ENCODE data around the gene CCDC169. TPM values are rescaled to one million over a fixed set of nuclear protein-coding genes. Genes with fewer than 3 reads are reported as not detected.

Gene CCDC169
- total and polyA plus RNA-seq, 2 of the 13 experiments (the other 11 are each of a cell fraction or from before 2014, with no cell fraction given) = 0.25 to 0.33 TPM

DNA sequence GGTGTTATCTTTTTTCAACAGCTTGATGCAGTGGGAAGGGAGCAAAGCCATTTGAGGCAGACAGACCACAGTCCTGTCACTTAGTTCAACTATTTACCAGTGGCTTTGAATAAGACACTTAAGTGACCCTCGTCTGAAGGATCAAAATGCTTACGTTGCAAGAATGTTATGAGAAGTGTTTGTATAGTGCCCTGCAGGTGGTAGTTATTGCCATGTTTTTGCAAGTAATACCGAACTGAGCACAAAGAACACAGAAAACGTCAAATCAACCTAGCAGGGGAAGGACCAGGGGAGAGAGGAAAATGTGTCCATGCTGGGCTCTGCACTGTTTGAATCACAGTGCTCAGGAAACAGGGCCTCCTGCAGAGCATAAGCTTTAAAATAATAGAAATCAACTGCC lies 86.0 kb downstream of the CCDC169 start:
- in situ Hi-C loops (cut with HindIII; ENCODE audit: extremely low pct_ligation_motif_present, low pct_unique_long_range_greater_than_20kb) = no loop called here
- Histone ChIP-seq H3K36me3 (replicated peaks in 1 of 2; ENCODE audit: control insufficient read depth in 1 of 2, insufficient read depth in 2 of 2, low read length in 2 of 2) (no peaks in the 10 kb centered on the region), H2AFZ (ENCODE audit: low read length) (no peak overlapping the region), H3K4me3 (replicated peaks in 1 of 3; ENCODE audit: insufficient read depth in 1 of 3, low read depth in 2 of 3, low read length in 3 of 3) (no peak overlapping the region), H3K9me3 (ENCODE audit: low read length) (no peaks in the 10 kb centered on the region), H3K4me2 (ENCODE audit: low read depth, low read length) (no peak overlapping the region), H3K27ac (ENCODE audit: extremely low read length, insufficient read depth, low read length) (no peak overlapping the region), H4K20me1 (ENCODE audit: insufficient read depth, low read length) (no peaks in the 10 kb centered on the region), H3K79me2 (ENCODE audit: insufficient read depth, low read length) (no peaks in the 10 kb centered on the region), H3K9ac (ENCODE audit: insufficient read depth, low read depth, low read length) (no peak overlapping the region), H3K4me1 (ENCODE audit: insufficient read depth, low read length) (no peaks in the 10 kb centered on the region), H3K27me3 (ENCODE audit: control insufficient read depth in 1 of 2, insufficient read depth in 2 of 2, low read length in 2 of 2) (peaks cover 0 to 15% of the 10 kb centered on the region in 2 experiments; a peak in 2 of 5 replicates)
- BruUV-seq (replicated peaks) = no TSS peak
- CTCF ChIA-PET (ENCODE audit: low intra/inter-chr PET ratio, low total read pairs) = no interaction called here
- intact Hi-C loops (cut with micrococcal nuclease; ENCODE audit: unreplicated experiment) = no loop called here
- POLR2A ChIA-PET = no interaction called here
- no peak for ATAC-seq
- WGBS (ENCODE audit: low lambda C conversion rate) = 2% methylated on average over 4 of the region's 4 CpGs
- FAIRE-seq = no peak
- no peak for DNase-seq (ENCODE audit: low spot score)
- TF ChIP-seq CC2D1A (CRISPR knock-in tag; IDR thresholded peaks at IDR 0.05) (no peak), MAFK (conservative IDR thresholded peaks at IDR 0.05 in 1 of 2, IDR thresholded peaks at IDR 0.05 in 1 of 2; ENCODE audit: low read length in 2 of 2) (peak; percentile 83 to 95), ETV5 (CRISPR knock-in tag; IDR thresholded peaks at IDR 0.05; ENCODE audit: borderline replicate concordance) (no peak), MAFF (IDR thresholded peaks at IDR 0.05; ENCODE audit: low read depth, low read length) (peak; percentile 93), BHLHE40 (IDR thresholded peaks at IDR 0.05; ENCODE audit: low read length) (no peak), ZBTB3 (CRISPR knock-in tag; IDR thresholded peaks at IDR 0.05; ENCODE audit: borderline replicate concordance, low read depth) (no peak), BRD4 (CRISPR knock-in tag; IDR thresholded peaks at IDR 0.05) (no peak)
- TF ChIP-seq, protein P1, sequence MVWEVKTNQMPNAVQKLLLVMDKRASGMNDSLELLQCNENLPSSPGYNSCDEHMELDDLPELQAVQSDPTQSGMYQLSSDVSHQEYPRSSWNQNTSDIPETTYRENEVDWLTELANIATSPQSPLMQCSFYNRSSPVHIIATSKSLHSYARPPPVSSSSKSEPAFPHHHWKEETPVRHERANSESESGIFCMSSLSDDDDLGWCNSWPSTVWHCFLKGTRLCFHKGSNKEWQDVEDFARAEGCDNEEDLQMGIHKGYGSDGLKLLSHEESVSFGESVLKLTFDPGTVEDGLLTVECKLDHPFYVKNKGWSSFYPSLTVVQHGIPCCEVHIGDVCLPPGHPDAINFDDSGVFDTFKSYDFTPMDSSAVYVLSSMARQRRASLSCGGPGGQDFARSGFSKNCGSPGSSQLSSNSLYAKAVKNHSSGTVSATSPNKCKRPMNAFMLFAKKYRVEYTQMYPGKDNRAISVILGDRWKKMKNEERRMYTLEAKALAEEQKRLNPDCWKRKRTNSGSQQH (CRISPR knock-in tag; IDR thresholded peaks at IDR 0.05; ENCODE audit: low read depth) = no peak
- TF ChIP-seq, protein P2, sequence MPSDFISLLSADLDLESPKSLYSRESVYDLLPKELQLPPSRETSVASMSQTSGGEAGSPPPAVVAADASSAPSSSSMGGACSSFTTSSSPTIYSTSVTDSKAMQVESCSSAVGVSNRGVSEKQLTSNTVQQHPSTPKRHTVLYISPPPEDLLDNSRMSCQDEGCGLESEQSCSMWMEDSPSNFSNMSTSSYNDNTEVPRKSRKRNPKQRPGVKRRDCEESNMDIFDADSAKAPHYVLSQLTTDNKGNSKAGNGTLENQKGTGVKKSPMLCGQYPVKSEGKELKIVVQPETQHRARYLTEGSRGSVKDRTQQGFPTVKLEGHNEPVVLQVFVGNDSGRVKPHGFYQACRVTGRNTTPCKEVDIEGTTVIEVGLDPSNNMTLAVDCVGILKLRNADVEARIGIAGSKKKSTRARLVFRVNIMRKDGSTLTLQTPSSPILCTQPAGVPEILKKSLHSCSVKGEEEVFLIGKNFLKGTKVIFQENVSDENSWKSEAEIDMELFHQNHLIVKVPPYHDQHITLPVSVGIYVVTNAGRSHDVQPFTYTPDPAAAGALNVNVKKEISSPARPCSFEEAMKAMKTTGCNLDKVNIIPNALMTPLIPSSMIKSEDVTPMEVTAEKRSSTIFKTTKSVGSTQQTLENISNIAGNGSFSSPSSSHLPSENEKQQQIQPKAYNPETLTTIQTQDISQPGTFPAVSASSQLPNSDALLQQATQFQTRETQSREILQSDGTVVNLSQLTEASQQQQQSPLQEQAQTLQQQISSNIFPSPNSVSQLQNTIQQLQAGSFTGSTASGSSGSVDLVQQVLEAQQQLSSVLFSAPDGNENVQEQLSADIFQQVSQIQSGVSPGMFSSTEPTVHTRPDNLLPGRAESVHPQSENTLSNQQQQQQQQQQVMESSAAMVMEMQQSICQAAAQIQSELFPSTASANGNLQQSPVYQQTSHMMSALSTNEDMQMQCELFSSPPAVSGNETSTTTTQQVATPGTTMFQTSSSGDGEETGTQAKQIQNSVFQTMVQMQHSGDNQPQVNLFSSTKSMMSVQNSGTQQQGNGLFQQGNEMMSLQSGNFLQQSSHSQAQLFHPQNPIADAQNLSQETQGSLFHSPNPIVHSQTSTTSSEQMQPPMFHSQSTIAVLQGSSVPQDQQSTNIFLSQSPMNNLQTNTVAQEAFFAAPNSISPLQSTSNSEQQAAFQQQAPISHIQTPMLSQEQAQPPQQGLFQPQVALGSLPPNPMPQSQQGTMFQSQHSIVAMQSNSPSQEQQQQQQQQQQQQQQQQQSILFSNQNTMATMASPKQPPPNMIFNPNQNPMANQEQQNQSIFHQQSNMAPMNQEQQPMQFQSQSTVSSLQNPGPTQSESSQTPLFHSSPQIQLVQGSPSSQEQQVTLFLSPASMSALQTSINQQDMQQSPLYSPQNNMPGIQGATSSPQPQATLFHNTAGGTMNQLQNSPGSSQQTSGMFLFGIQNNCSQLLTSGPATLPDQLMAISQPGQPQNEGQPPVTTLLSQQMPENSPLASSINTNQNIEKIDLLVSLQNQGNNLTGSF (CRISPR knock-in tag; IDR thresholded peaks at IDR 0.05) = no peak
- TF ChIP-seq, protein P3, sequence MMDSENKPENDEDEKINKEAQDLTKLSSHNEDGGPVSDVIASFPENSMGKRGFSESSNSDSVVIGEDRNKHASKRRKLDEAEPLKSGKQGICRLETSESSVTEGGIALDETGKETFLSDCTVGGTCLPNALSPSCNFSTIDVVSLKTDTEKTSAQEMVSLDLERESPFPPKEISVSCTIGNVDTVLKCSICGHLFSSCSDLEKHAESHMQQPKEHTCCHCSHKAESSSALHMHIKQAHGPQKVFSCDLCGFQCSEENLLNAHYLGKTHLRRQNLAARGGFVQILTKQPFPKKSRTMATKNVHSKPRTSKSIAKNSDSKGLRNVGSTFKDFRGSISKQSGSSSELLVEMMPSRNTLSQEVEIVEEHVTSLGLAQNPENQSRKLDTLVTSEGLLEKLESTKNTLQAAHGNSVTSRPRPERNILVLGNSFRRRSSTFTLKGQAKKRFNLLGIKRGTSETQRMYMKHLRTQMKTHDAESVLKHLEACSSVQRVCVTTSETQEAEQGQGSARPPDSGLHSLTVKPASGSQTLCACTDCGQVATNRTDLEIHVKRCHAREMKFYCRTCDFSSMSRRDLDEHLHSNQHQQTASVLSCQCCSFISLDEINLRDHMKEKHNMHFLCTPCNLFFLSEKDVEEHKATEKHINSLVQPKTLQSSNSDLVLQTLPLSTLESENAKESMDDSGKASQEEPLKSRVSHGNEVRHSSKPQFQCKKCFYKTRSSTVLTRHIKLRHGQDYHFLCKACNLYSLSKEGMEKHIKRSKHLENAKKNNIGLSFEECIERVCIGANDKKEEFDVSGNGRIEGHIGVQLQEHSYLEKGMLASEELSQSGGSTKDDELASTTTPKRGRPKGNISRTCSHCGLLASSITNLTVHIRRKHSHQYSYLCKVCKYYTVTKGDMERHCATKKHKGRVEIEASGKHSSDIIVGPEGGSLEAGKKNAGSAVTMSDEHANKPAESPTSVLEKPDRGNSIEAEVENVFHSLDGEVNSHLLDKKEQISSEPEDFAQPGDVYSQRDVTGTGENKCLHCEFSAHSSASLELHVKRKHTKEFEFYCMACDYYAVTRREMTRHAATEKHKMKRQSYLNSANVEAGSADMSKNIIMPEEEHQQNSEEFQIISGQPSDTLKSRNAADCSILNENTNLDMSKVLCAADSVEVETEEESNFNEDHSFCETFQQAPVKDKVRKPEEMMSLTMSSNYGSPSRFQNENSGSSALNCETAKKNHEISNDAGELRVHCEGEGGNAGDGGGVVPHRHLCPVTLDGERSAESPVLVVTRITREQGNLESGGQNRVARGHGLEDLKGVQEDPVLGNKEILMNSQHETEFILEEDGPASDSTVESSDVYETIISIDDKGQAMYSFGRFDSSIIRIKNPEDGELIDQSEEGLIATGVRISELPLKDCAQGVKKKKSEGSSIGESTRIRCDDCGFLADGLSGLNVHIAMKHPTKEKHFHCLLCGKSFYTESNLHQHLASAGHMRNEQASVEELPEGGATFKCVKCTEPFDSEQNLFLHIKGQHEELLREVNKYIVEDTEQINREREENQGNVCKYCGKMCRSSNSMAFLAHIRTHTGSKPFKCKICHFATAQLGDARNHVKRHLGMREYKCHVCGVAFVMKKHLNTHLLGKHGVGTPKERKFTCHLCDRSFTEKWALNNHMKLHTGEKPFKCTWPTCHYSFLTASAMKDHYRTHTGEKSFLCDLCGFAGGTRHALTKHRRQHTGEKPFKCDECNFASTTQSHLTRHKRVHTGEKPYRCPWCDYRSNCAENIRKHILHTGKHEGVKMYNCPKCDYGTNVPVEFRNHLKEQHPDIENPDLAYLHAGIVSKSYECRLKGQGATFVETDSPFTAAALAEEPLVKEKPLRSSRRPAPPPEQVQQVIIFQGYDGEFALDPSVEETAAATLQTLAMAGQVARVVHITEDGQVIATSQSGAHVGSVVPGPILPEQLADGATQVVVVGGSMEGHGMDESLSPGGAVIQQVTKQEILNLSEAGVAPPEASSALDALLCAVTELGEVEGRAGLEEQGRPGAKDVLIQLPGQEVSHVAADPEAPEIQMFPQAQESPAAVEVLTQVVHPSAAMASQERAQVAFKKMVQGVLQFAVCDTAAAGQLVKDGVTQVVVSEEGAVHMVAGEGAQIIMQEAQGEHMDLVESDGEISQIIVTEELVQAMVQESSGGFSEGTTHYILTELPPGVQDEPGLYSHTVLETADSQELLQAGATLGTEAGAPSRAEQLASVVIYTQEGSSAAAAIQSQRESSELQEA (CRISPR knock-in tag; IDR thresholded peaks at IDR 0.05; ENCODE audit: not compliant biosample characterization) = no peak
